Astrocyte of the spinal cord (primary cell): ENCODE results near the gene RHAG.

Experiments
- DNase-seq: peaks from one replicate; pipeline ENCODE4 v3.0.0; 2011; ENCODE audit warnings: low read depth, low spot score
- H3K4me3 ChIP-seq: 2 replicates; pipeline ENCODE4 v1.5.1; 2011; ENCODE audit warnings: low read depth, mild to moderate bottlenecking, low read length, moderate library complexity
- CTCF ChIP-seq: IDR thresholded peaks from 2 replicates; pipeline ENCODE4 v1.5.1; 2012; ENCODE audit warnings: low read depth, mild to moderate bottlenecking, low read length, inconsistent platforms
- in situ Hi-C: cut with HindIII; loops from 2 replicates; pipeline ENCODE4 v1.10.0; 2017; ENCODE audit warnings: low sequenced_read_pairs

RHAG gene

GRCh38 chr6:49649988-49650387 is 13.3 kb upstream of the RHAG start:
- in situ Hi-C loops: no loop called here
- H3K4me3 ChIP-seq: no peak overlapping the region
- no peak for TF ChIP-seq CTCF
- no peak for DNase-seq

- in situ Hi-C loops: no loop called here
- TF ChIP-seq CTCF: no peak
- no peak for DNase-seq
- H3K4me3 ChIP-seq: no peak overlapping the region
Measured at GRCh38 chr6:49648036-49648435, 11.4 kb upstream of the RHAG start.

GRCh38 chr6:49647476-49647875 is 10.8 kb upstream of the RHAG start:
- no peak for TF ChIP-seq CTCF
- no peak overlapping the region for H3K4me3 ChIP-seq
- in situ Hi-C loops: no loop called here
- DNase-seq: no peak

- in situ Hi-C loops: no loop called here
- no peak for TF ChIP-seq CTCF
- DNase-seq: no peak
- no peak overlapping the region for H3K4me3 ChIP-seq
Measured at GRCh38 chr6:49646942-49647341, 10.3 kb upstream of the RHAG start.

GRCh38 chr6:49646130-49646824 is 9.6 kb upstream of the RHAG start:
- no peak overlapping the region for H3K4me3 ChIP-seq
- in situ Hi-C loops: no loop called here
- no peak for TF ChIP-seq CTCF
- DNase-seq: no peak

- no peak for DNase-seq
- no peak overlapping the region for H3K4me3 ChIP-seq
- TF ChIP-seq CTCF: no peak
- in situ Hi-C loops: no loop called here
Measured at GRCh38 chr6:49645139-49645538, 8.5 kb upstream of the RHAG start.
